Adipocyte (in vitro differentiated cells): ENCODE measurements around the gene DPYSL3.
A peak's percentile ranks its signal among the peaks of the same experiment; 100 is the strongest.

Source experiments
- DNase-seq: peaks from one replicate; pipeline ENCODE4 v3.0.0-alpha.2; 2015; ENCODE audit warnings: low read depth
- H3K27me3 ChIP-seq: replicated peaks from 2 replicates; pipeline ENCODE4 v1.7.0; 2013; ENCODE audit warnings: mild to moderate bottlenecking, low read length, moderate library complexity; ENCODE audit not compliant: control insufficient read depth, insufficient read depth
- H3K36me3 ChIP-seq: 2 replicates; pipeline ENCODE4 v1.7.0; 2013; ENCODE audit warnings: low read length, mild to moderate bottlenecking, moderate library complexity; ENCODE audit not compliant: control insufficient read depth, insufficient read depth, severe bottlenecking
- H3K4me1 ChIP-seq: 2 replicates; pipeline ENCODE4 v1.7.0; 2013; ENCODE audit warnings: mild to moderate bottlenecking, low read length, moderate library complexity; ENCODE audit not compliant: control insufficient read depth, insufficient read depth
- H3K4me3 ChIP-seq: 2 replicates; pipeline ENCODE4 v1.7.0; 2013; ENCODE audit warnings: mild to moderate bottlenecking, low read length, moderate library complexity
- H3K9ac ChIP-seq: 2 replicates; pipeline ENCODE4 v1.7.0; 2013; ENCODE audit warnings: mild to moderate bottlenecking, low read length, moderate library complexity
- H3K9me3 ChIP-seq: 2 replicates; pipeline ENCODE4 v1.7.0; 2013; ENCODE audit warnings: mild to moderate bottlenecking, low read length, moderate library complexity; ENCODE audit not compliant: control insufficient read depth

The DPYSL3 gene

GRCh38 chr5:147451193-147451592, 58.7 kb downstream of the DPYSL3 start:
- Histone ChIP-seq H3K4me3 (no peak overlapping the region), H3K9me3 (no peaks in the 10 kb centered on the region), H3K4me1 (peaks cover 47% of the 10 kb centered on the region), H3K9ac (no peak overlapping the region), H3K36me3 (no peaks in the 10 kb centered on the region), H3K27me3 (no peaks in the 10 kb centered on the region)
- DNase-seq, result no peak

- Histone ChIP-seq H3K36me3 (no peaks in the 10 kb centered on the region), H3K9ac (no peak overlapping the region), H3K9me3 (no peaks in the 10 kb centered on the region), H3K27me3 (no peaks in the 10 kb centered on the region), H3K4me3 (no peak overlapping the region), H3K4me1 (peaks cover 47% of the 10 kb centered on the region)
- no peak for DNase-seq
Observed at GRCh38 chr5:147450606-147451005, 59.3 kb downstream of the DPYSL3 start.

GRCh38 chr5:147448766-147449165, 61.1 kb downstream of the DPYSL3 start:
- Histone ChIP-seq H3K27me3 (no peaks in the 10 kb centered on the region), H3K36me3 (no peaks in the 10 kb centered on the region), H3K4me3 (no peak overlapping the region)

GRCh38 chr5:147446523-147446922, 63.3 kb downstream of the DPYSL3 start:
- DNase-seq, result no peak
- H3K36me3 ChIP-seq, result no peaks in the 10 kb centered on the region
- no peaks in the 10 kb centered on the region for H3K27me3 ChIP-seq
- H3K9me3 ChIP-seq, result no peaks in the 10 kb centered on the region
- H3K4me1 ChIP-seq, result peaks cover 30% of the 10 kb centered on the region
- no peak overlapping the region for H3K4me3 ChIP-seq
- no peak overlapping the region for H3K9ac ChIP-seq

More at GRCh38 chr5:147448766-147449165, 61.1 kb downstream of the DPYSL3 start:
- Histone ChIP-seq H3K9me3 (no peaks in the 10 kb centered on the region), H3K9ac (no peak overlapping the region), H3K4me1 (peaks cover 33% of the 10 kb centered on the region)
- peak; percentile 53 for DNase-seq

GRCh38 chr5:147445917-147446316, 64.0 kb downstream of the DPYSL3 start:
- H3K36me3 ChIP-seq, result no peaks in the 10 kb centered on the region
- no peak for DNase-seq
- no peak overlapping the region for H3K9ac ChIP-seq
- no peak overlapping the region for H3K4me3 ChIP-seq
- no peaks in the 10 kb centered on the region for H3K27me3 ChIP-seq
- H3K4me1 ChIP-seq, result peaks cover 30% of the 10 kb centered on the region
- no peaks in the 10 kb centered on the region for H3K9me3 ChIP-seq

GRCh38 chr5:147445090-147445489, 64.8 kb downstream of the DPYSL3 start:
- Histone ChIP-seq H3K4me3 (no peak overlapping the region), H3K4me1 (peaks cover 30% of the 10 kb centered on the region), H3K27me3 (no peaks in the 10 kb centered on the region), H3K9me3 (no peaks in the 10 kb centered on the region), H3K9ac (no peak overlapping the region), H3K36me3 (no peaks in the 10 kb centered on the region)
- DNase-seq, result no peak

- H3K27me3 ChIP-seq, result no peaks in the 10 kb centered on the region
- no peaks in the 10 kb centered on the region for H3K36me3 ChIP-seq
- H3K9ac ChIP-seq, result no peak overlapping the region
- no peak overlapping the region for H3K4me3 ChIP-seq
- H3K4me1 ChIP-seq, result peaks cover 23% of the 10 kb centered on the region
- H3K9me3 ChIP-seq, result no peaks in the 10 kb centered on the region
- DNase-seq, result no peak
Observed at GRCh38 chr5:147442224-147442623, 67.6 kb downstream of the DPYSL3 start.

GRCh38 chr5:147441191-147441695, 68.6 kb downstream of the DPYSL3 start:
- Histone ChIP-seq H3K27me3 (no peaks in the 10 kb centered on the region), H3K4me1 (peaks cover 13% of the 10 kb centered on the region), H3K36me3 (no peaks in the 10 kb centered on the region), H3K9me3 (no peaks in the 10 kb centered on the region), H3K9ac (no peak overlapping the region), H3K4me3 (no peak overlapping the region)
- no peak for DNase-seq

- H3K9me3 ChIP-seq, result no peaks in the 10 kb centered on the region
- DNase-seq, result no peak
Observed at GRCh38 chr5:147439254-147439653, 70.6 kb downstream of the DPYSL3 start.

GRCh38 chr5:147437161-147437596, 72.7 kb downstream of the DPYSL3 start:
- no peak overlapping the region for H3K4me3 ChIP-seq
- no peak for DNase-seq
- H3K9me3 ChIP-seq, result no peaks in the 10 kb centered on the region
- H3K4me1 ChIP-seq, result peaks cover 6% of the 10 kb centered on the region
- no peak overlapping the region for H3K9ac ChIP-seq
- H3K36me3 ChIP-seq, result no peaks in the 10 kb centered on the region
- H3K27me3 ChIP-seq, result no peaks in the 10 kb centered on the region

More at GRCh38 chr5:147439254-147439653, 70.6 kb downstream of the DPYSL3 start:
- Histone ChIP-seq H3K36me3 (no peaks in the 10 kb centered on the region), H3K9ac (no peak overlapping the region), H3K4me3 (no peak overlapping the region), H3K4me1 (peaks cover 7% of the 10 kb centered on the region), H3K27me3 (no peaks in the 10 kb centered on the region)

- no peak overlapping the region for H3K9ac ChIP-seq
- no peaks in the 10 kb centered on the region for H3K27me3 ChIP-seq
- H3K9me3 ChIP-seq, result no peaks in the 10 kb centered on the region
- no peak overlapping the region for H3K4me3 ChIP-seq
- H3K4me1 ChIP-seq, result peaks cover 3% of the 10 kb centered on the region
- no peak for DNase-seq
- H3K36me3 ChIP-seq, result no peaks in the 10 kb centered on the region
Observed at GRCh38 chr5:147436596-147436995, 73.3 kb downstream of the DPYSL3 start.

- no peaks in the 10 kb centered on the region for H3K4me1 ChIP-seq
Observed at GRCh38 chr5:147434049-147434448, 75.8 kb downstream of the DPYSL3 start.

More at GRCh38 chr5:147434049-147434448, 75.8 kb downstream of the DPYSL3 start:
- H3K36me3 ChIP-seq, result no peaks in the 10 kb centered on the region
- H3K9ac ChIP-seq, result no peak overlapping the region
- H3K27me3 ChIP-seq, result no peaks in the 10 kb centered on the region
- H3K9me3 ChIP-seq, result no peaks in the 10 kb centered on the region
- no peak overlapping the region for H3K4me3 ChIP-seq
- no peak for DNase-seq
